Activated CD4-positive, alpha-beta T cell treated with anti-CD3 and anti-CD28 coated beads for 36 hours (primary cell): Measurements from ENCODE around the gene ITGA11. TPM values are rescaled to one million over a fixed set of nuclear protein-coding genes. Genes with fewer than 3 reads are reported as not detected.
A peak's percentile ranks its signal among the peaks of the same experiment; 100 is the strongest.

Experiments
- ATAC-seq: fragments of 200-7000 bp; cut with Tn5 transposase; one replicate; pipeline ENCODE4 v1.10.0; 2021; ENCODE audit warnings: mild to moderate bottlenecking, moderate library complexity
- CTCF ChIA-PET: fragments of 350-600 bp; sonication (Branson Sonifier 250); formaldehyde crosslinking; loops from one replicate; lab custom pipeline; 2021; ENCODE audit warnings: antibody characterized with exemption; lab: Charles Lee
- POLR2A ChIA-PET: fragments of 350-600 bp; sonication (Branson Sonifier 250); formaldehyde crosslinking; loops from one replicate; lab custom pipeline; 2021; ENCODE audit warnings: antibody characterized with exemption, inconsistent platforms; lab: Charles Lee
- DNase-seq: peaks from one replicate; pipeline ENCODE4 v3.0.0-alpha.2; 2020
- H3K27ac Mint-ChIP-seq: one replicate; pipeline ENCODE4 v1.8.0; 2021; ENCODE audit warnings: mixed read lengths
- H3K27me3 Mint-ChIP-seq: one replicate; pipeline ENCODE4 v1.8.0; 2021; ENCODE audit warnings: mixed read lengths
- H3K36me3 Mint-ChIP-seq: one replicate; pipeline ENCODE4 v1.8.0; 2021; ENCODE audit warnings: low read depth, mixed read lengths
- H3K4me1 Mint-ChIP-seq: one replicate; pipeline ENCODE4 v1.8.0; 2021; ENCODE audit warnings: mixed read lengths
- H3K4me3 Mint-ChIP-seq: one replicate; pipeline ENCODE4 v1.8.0; 2021; ENCODE audit warnings: mild to moderate bottlenecking, moderate library complexity, mixed read lengths
- H3K9me3 Mint-ChIP-seq: one replicate; pipeline ENCODE4 v1.8.0; 2021; ENCODE audit warnings: low read depth, mixed read lengths
- intact Hi-C, 2 experiments: fragments of 100-400 bp; cut with DNase I in 1 of 2; cut with micrococcal nuclease in 1 of 2; formaldehyde crosslinking; loops; one replicate each; pipeline versions ENCODE4 v1.14.2 to v1.15.1; 2022 to 2024; cut with DNase I, micrococcal nuclease
- total RNA-seq, 2 experiments: library from RNA; stranded (reverse); gene quantifications; one replicate each; pipeline ENCODE4 v1.2.3, GENCODE V29; 2021

ITGA11 gene
- total RNA-seq, 2 experiments from 2014 or later, result 2.9 to 3.2 TPM

DNA sequence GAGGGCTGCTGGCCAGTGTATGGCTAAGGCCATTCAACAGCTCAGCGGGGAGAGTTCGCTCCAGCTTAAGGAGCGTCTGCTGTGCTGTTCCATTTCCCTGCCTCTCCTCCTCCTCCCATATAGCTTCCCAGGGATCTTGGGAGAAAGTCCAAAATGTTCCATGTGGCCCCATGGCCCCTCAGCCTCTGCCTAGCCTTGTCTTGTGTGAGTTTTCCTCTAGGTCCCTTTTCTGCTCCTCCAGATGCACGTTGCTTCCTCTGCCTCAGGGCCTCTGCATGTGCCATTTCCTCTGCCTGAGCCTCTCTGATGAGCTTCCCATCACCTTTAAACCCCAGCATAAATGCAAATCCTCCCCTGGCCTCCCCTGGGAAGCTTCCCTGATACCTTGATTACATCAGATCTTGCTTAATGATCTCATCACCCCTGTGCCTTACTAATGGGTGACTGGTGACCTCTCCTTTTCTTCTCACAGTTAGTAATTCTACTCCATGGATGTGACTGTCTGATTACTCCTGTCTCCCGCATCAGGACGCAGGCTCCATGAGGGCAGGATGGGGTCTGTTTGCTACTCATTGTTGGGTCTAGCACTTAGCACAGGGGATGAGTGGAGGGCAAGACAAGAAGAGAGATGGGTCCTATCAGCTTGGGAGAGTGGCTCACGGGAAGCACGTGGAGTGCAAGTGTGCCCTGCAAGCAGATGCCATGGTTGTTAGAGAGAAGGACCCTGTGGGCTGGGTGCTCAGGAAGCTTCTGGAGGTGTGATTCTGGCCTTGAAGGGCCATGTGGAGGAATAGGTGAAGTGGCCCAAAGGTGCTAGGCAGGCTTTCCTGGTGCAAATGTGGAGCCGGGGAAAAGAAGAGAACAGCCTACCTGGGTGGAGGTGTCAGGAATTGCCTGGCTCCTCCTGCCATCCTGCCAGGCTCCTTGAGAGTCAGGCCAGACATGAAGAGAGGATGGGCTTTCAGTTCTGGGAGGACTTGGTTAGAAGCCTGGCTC is 23.8 kb downstream of the ITGA11 start:
- DNase-seq (no peak), ATAC-seq (no peak)
- no peaks in the 10 kb centered on the region for H3K9me3 Mint-ChIP-seq
- no peak overlapping the region for H3K27ac Mint-ChIP-seq
- H3K36me3 Mint-ChIP-seq, result no peaks in the 10 kb centered on the region
- intact Hi-C loops, result no loop called here
- H3K4me1 Mint-ChIP-seq, result no peaks in the 10 kb centered on the region
- ChIA-PET CTCF (interaction anchor here (0.6 to 1.2 kb wide), 2 partner anchors 15 to 71 kb away, joined by 3 read pairs; no protein-coding TSS in a partner anchor), POLR2A (no interaction called here)
- no peaks in the 10 kb centered on the region for H3K27me3 Mint-ChIP-seq
- H3K4me3 Mint-ChIP-seq, result no peak overlapping the region

GRCh38 chr15:68407141-68407885 is 24.6 kb downstream of the ITGA11 start:
- Mint-ChIP-seq H3K36me3 (no peaks in the 10 kb centered on the region), H3K4me3 (no peak overlapping the region), H3K4me1 (no peaks in the 10 kb centered on the region), H3K9me3 (no peaks in the 10 kb centered on the region), H3K27me3 (no peaks in the 10 kb centered on the region), H3K27ac (no peak overlapping the region)
- DNase-seq (no peak), ATAC-seq (no peak)
- ChIA-PET POLR2A (no interaction called here), CTCF (interaction anchor here (0.6 kb wide), 1 partner anchor 72 kb away, joined by 3 read pairs; no protein-coding TSS in a partner anchor)
- intact Hi-C loops, result no loop called here

DNA sequence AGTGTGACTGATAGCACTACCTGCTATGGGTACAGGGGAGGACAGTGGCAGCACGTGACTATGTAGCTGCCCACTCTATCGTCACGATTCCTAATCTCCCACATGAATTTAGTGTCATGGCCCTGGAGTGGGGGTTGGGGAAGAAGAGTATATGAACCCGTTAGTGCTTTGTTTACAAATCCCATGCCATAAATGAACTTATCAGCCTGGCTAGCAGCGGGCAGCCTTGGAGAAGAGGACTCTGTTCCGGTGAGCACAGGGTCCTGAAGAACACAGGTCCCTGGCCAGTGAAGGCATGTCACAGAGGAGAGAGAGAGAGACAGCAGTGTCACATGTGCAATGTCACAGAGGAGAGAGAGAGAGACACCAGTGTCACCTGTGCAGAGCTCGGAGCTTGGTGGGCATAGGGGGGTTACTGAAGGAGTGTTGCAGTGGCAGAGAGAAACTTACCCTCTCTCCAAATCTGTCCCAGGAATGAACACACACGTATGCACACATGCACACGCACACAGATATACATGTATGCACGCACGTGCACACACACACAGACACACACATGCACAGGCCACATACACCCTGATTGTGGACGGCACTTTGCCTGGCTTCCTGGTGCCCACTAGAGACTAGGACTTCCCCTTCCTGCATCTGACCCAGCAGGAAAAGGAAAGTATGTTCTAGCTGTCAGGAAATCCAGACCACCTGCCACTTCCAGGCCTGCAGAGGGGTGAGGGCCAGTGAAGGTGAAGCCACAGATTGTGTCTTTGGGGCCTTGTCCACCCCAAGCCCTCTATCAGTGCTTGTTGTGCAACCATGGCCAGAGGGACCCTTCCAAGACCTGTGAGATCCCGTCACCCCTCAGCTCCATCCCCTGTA is 26.3 kb downstream of the ITGA11 start:
- H3K36me3 Mint-ChIP-seq, result no peaks in the 10 kb centered on the region
- ATAC-seq (no peak), DNase-seq (no peak)
- intact Hi-C loops, result no loop called here
- no peaks in the 10 kb centered on the region for H3K9me3 Mint-ChIP-seq
- CTCF ChIA-PET, result no interaction called here
- H3K4me3 Mint-ChIP-seq, result no peak overlapping the region
- H3K27ac Mint-ChIP-seq, result no peak overlapping the region
- H3K27me3 Mint-ChIP-seq, result no peaks in the 10 kb centered on the region
- POLR2A ChIA-PET, result no interaction called here
- no peaks in the 10 kb centered on the region for H3K4me1 Mint-ChIP-seq

DNA sequence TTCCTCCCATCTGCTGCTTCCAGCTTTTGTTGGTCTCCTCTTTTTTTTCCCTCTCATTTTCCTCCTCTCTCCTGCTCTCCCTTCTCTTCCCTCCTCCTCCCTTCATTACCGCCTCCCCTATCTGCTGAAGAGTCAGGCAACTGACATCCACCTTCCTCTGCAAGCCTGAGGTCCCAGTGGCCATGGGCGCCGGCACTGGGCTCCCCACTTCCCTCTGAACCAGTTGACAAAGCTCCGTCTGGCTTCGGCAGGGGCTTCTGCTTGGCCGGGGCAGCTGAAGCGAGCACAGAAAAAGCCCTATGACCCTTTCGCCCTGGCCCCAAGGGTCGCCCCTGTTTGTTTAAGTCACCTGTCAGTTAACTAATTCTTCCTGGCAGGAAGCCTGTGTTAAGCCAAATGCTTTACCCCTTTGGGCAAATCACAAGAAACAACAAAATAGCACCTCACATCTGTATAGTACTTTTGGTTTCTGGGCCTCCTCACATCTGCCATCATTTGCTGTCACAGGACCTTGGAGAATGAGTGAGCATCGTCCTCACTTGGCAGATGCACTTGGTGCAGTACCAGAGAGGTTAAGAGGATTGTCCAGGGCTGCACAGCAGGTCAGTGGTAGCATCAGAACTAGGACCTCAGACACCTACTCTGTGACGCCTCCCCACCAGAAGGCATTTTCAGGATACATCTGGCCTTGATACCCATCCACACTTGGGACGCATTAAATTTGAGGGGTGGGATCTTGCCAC is 27.7 kb downstream of the ITGA11 start:
- Mint-ChIP-seq H3K27ac (no peak overlapping the region), H3K4me3 (no peak overlapping the region), H3K36me3 (no peaks in the 10 kb centered on the region), H3K4me1 (no peaks in the 10 kb centered on the region), H3K27me3 (no peaks in the 10 kb centered on the region), H3K9me3 (no peaks in the 10 kb centered on the region)
- intact Hi-C loops, result no loop called here
- ChIA-PET CTCF (no interaction called here), POLR2A (interaction anchor here (0.6 kb wide), 1 partner anchor 30 kb away, joined by 3 read pairs; no protein-coding TSS in a partner anchor)
- DNase-seq, result no peak
- ATAC-seq, result no peak

DNA sequence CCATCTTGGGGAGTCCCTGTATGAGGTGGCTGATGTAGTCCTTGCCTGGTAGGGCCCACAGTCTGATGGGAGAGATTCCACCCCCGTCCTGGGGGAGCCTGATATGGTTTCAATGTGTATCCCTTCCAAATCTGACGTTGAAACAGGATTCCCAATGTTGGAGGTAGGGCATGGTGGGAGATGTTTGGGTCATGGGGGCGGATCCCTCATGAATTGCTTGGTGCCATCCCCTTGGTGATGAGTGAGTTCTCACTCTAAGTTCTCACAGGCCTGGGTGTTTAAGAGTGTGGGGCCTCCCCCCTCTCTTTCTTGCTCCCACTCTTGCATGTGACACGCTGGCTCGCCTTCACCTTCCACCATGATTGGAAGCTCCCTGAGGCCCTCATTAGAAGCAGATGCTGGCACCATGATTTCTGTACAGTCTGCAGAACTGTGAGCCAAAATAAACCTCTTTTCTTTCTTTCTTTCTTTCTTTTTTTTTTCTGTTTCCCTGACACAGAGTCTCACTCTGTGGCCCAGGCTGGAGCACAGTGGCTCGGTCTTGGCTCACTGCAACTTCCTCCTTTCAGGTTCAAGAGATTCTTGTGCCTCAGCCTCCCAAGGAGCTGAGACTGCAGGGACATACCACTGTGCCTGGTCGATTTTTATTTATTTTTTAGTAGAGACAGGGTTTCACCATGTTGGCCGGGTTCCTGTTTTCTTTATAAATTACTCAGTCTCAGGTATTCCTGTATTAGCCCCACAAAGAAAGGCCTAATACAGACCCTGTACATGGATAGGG is 28.6 kb downstream of the ITGA11 start:
- no peak for ATAC-seq
- intact Hi-C loops, result no loop called here
- no peaks in the 10 kb centered on the region for H3K9me3 Mint-ChIP-seq

DNA sequence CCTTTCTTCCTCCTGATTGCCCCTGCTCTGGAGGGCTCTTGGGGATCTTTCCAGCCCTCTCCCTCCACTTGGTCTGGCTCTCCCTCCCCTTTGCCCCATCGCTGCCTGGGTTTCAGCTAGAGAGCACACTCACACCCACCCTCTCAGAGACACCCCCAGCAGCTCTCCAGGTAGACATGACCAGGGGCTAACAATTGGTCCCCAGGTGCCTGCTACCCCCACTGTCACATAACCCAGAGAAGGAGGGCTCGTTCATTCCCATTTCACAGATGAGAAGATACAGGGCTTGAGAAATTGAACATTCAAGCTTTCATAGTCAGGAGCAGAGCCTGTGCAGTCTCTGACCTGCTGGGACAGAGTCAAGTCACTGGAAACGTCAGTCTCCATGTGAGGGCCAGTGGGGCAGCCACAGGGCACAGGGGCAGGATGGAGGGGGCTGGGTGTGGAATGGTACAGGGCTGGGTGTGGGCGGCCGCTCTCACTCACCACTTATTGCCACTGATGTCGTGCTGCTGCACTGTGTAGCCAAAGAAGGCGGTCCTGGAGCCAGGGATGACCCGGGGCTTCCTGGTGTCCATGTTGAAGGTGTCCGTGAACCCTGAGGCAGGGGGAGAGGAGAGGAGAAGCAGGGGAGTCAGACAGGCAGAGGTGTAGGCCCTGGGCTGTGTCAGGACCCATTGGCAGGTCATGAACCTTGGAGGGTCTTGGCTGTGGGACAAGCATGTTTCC is 29.4 kb downstream of the ITGA11 start:
- H3K27me3 Mint-ChIP-seq, result no peaks in the 10 kb centered on the region
- DNase-seq, result no peak
- no peaks in the 10 kb centered on the region for H3K9me3 Mint-ChIP-seq
- intact Hi-C loops, result no loop called here
- H3K4me1 Mint-ChIP-seq, result no peaks in the 10 kb centered on the region
- ChIA-PET POLR2A (no interaction called here), CTCF (interaction anchor here (0.5 kb wide), 1 partner anchor 152 kb away, joined by 3 read pairs; no protein-coding TSS in a partner anchor)
- no peaks in the 10 kb centered on the region for H3K36me3 Mint-ChIP-seq
- H3K4me3 Mint-ChIP-seq, result no peak overlapping the region
- ATAC-seq, result no peak
- H3K27ac Mint-ChIP-seq, result no peak overlapping the region

More for the DNA sequence above, 28.6 kb downstream of the ITGA11 start:
- H3K27me3 Mint-ChIP-seq, result no peaks in the 10 kb centered on the region
- no peak overlapping the region for H3K4me3 Mint-ChIP-seq
- CTCF ChIA-PET, result no interaction called here
- POLR2A ChIA-PET, result interaction anchor here (0.6 kb wide), 1 partner anchor 30 kb away, joined by 3 read pairs; no protein-coding TSS in a partner anchor
- no peaks in the 10 kb centered on the region for H3K4me1 Mint-ChIP-seq
- H3K36me3 Mint-ChIP-seq, result no peaks in the 10 kb centered on the region
- DNase-seq, result no peak
- no peak overlapping the region for H3K27ac Mint-ChIP-seq

GRCh38 chr15:68401496-68402431 is 30.2 kb downstream of the ITGA11 start:
- intact Hi-C loops, result no loop called here
- no peak overlapping the region for H3K27ac Mint-ChIP-seq
- POLR2A ChIA-PET, result no interaction called here
- no peaks in the 10 kb centered on the region for H3K27me3 Mint-ChIP-seq
- no peaks in the 10 kb centered on the region for H3K36me3 Mint-ChIP-seq
- H3K4me1 Mint-ChIP-seq, result no peaks in the 10 kb centered on the region
- ATAC-seq (no peak), DNase-seq (no peak)
- CTCF ChIA-PET, result interaction anchor here (0.5 kb wide), 1 partner anchor 152 kb away, joined by 3 read pairs; no protein-coding TSS in a partner anchor
- no peak overlapping the region for H3K4me3 Mint-ChIP-seq
- no peaks in the 10 kb centered on the region for H3K9me3 Mint-ChIP-seq

GRCh38 chr15:68400066-68400456 is 31.9 kb downstream of the ITGA11 start:
- Mint-ChIP-seq H3K36me3 (no peaks in the 10 kb centered on the region), H3K27ac (no peak overlapping the region), H3K9me3 (no peaks in the 10 kb centered on the region), H3K4me1 (no peaks in the 10 kb centered on the region), H3K27me3 (peaks cover 3% of the 10 kb centered on the region), H3K4me3 (no peak overlapping the region)
- intact Hi-C loops, result no loop called here
- CTCF ChIA-PET, result no interaction called here
- no peak for DNase-seq
- POLR2A ChIA-PET, result no interaction called here
- ATAC-seq, result peak; percentile 46
